GM12878 (cell line): ENCODE data around the gene TNFRSF9. TPM values are rescaled to one million over a fixed set of nuclear protein-coding genes. Genes with fewer than 3 reads are reported as not detected.

Experiments
- ATAC-seq: fragments of 200-7000 bp; cut with Tn5 transposase; 3 replicates; pipeline ENCODE4 v1.9.1; 2020; ENCODE audit warnings: mild to moderate bottlenecking, moderate library complexity
- BruUV-seq: library from RNA; stranded (reverse); fragments of 400-500 nt; replicated peaks from 2 replicates; lab custom pipeline; 2021; lab: Mats Ljungman, UMichigan
- CTCF ChIA-PET: fragments of 300-600 bp; sonication (Branson Sonifier 250); formaldehyde crosslinking; extraction: SDS; loops from one replicate; lab custom pipeline; 2021; ENCODE audit warnings: inconsistent platforms; lab: Yijun Ruan, JAX
- POLR2A ChIA-PET: fragments of 350-600 bp; formaldehyde crosslinking; extraction: SDS; loops from one replicate; lab custom pipeline; 2021; ENCODE audit warnings: inconsistent platforms; lab: Charles Lee
- RAD21 ChIA-PET: fragments of 300-600 bp; sonication (Branson Sonifier 250); formaldehyde crosslinking; loops from one replicate; lab custom pipeline; 2023; ENCODE audit warnings: antibody characterized with exemption; ENCODE audit not compliant: unreplicated experiment; lab: Charles Lee
- SMC1A ChIA-PET: fragments of 300-600 bp; sonication (Branson Sonifier 250); formaldehyde crosslinking; loops from one replicate; lab custom pipeline; 2023; ENCODE audit not compliant: unreplicated experiment, uncharacterized antibody; lab: Charles Lee
- DNase-seq: peaks from one replicate; pipeline ENCODE4 v3.0.0-alpha.2; 2011; ENCODE audit warnings: low read depth, low spot score
- FAIRE-seq: peaks from 3 replicates; lab custom pipeline; 2011; peaks lifted over from hg19 to GRCh38; lab: Jason Lieb, UNC
- H2AFZ ChIP-seq: 2 replicates; pipeline ENCODE4 v1.6.0; 2011; ENCODE audit warnings: low read depth, low read length, control low read depth; ENCODE audit not compliant: control insufficient read depth
- H3K27ac ChIP-seq: 2 replicates; pipeline ENCODE4 v1.5.1; 2011; ENCODE audit warnings: control low read depth; ENCODE audit not compliant: control insufficient read depth, insufficient read depth
- H3K27me3 ChIP-seq, 2 experiments: replicated peaks in 1 of 2; 2 replicates each; pipeline versions ENCODE4 v1.6.0 to v1.6.1; 2011; ENCODE audit warnings: low read length in 1 of 2; ENCODE audit not compliant: control insufficient read depth in 2 of 2, insufficient read depth in 2 of 2
- H3K36me3 ChIP-seq, 2 experiments: 2 replicates each; pipeline ENCODE4 v1.5.1; 2011; ENCODE audit warnings: low read length in 1 of 2; ENCODE audit not compliant: control insufficient read depth in 2 of 2, insufficient read depth in 2 of 2
- H3K4me1 ChIP-seq: 2 replicates; pipeline ENCODE4 v1.6.1; 2011; ENCODE audit warnings: mild to moderate bottlenecking, low read length, moderate library complexity, mixed read lengths; ENCODE audit not compliant: control insufficient read depth, insufficient read depth
- H3K4me2 ChIP-seq: 2 replicates; pipeline ENCODE4 v1.6.0; 2011; ENCODE audit warnings: control low read depth; ENCODE audit not compliant: control insufficient read depth, insufficient read depth
- H3K4me3 ChIP-seq: fragments of 200-600 bp; sonication (generic); 2 replicates; pipeline ENCODE4 v1.5.1; 2016
- H3K79me2 ChIP-seq: 2 replicates; pipeline ENCODE4 v1.6.0; 2011; ENCODE audit warnings: low read length; ENCODE audit not compliant: control insufficient read depth, insufficient read depth
- H3K9ac ChIP-seq: 2 replicates; pipeline ENCODE4 v1.8.0; 2011; ENCODE audit warnings: low read length, control low read depth, mixed read lengths; ENCODE audit not compliant: control insufficient read depth, insufficient read depth
- H3K9me3 ChIP-seq: replicated peaks from 3 replicates; pipeline ENCODE4 v1.5.1; 2011; ENCODE audit warnings: mild to moderate bottlenecking, low read length; ENCODE audit not compliant: control insufficient read depth, insufficient read depth
- H4K20me1 ChIP-seq: 2 replicates; pipeline ENCODE4 v1.6.0; 2011; ENCODE audit not compliant: control insufficient read depth, insufficient read depth
- CBFB ChIP-seq: IDR thresholded peaks from 2 replicates; pipeline ENCODE4 v1.6.1; 2016; ENCODE audit warnings: antibody characterized with exemption, low read depth
- CEBPB ChIP-seq, 2 experiments: fragments of 150-350 bp in 1 of 2; IDR thresholded peaks; 2 replicates each; pipeline ENCODE4 v1.6.1; 2012 to 2014; ENCODE audit warnings: low read depth in 2 of 2, low read length in 2 of 2, borderline replicate concordance in 1 of 2, inconsistent platforms in 1 of 2
- FOS ChIP-seq: IDR thresholded peaks from 3 replicates; pipeline ENCODE4 v1.6.1; 2011; ENCODE audit warnings: borderline replicate concordance; ENCODE audit not compliant: insufficient read length; ENCODE audit errors: extremely low read depth
- KAT2A ChIP-seq: conservative IDR thresholded peaks from 2 replicates; pipeline ENCODE4 v1.6.1; 2011; ENCODE audit warnings: low read depth, low read length; ENCODE audit not compliant: control insufficient read depth
- MAX ChIP-seq: IDR thresholded peaks from 2 replicates; pipeline ENCODE4 v1.6.1; 2012; ENCODE audit warnings: low read depth, low read length, improper control_type of control experiment
- MLLT1 ChIP-seq: fragments of 450-650 bp; IDR thresholded peaks from 2 replicates; pipeline ENCODE4 v1.6.1; 2016; ENCODE audit warnings: mild to moderate bottlenecking
- MYC ChIP-seq: IDR thresholded peaks from 2 replicates; pipeline ENCODE4 v1.6.1; 2011; ENCODE audit warnings: mild to moderate bottlenecking, low read length, moderate library complexity, inconsistent platforms; ENCODE audit not compliant: insufficient read depth, insufficient replicate concordance, insufficient read length, severe bottlenecking
- NR2F1 ChIP-seq: fragments of 450-650 bp; conservative IDR thresholded peaks from 2 replicates; pipeline ENCODE4 v1.6.1; 2017; ENCODE audit warnings: mild to moderate bottlenecking
- PAX5 ChIP-seq: IDR thresholded peaks from 2 replicates; pipeline ENCODE4 v1.6.1; 2011; ENCODE audit warnings: low read depth, low read length, borderline replicate concordance
- PML ChIP-seq: IDR thresholded peaks from 2 replicates; pipeline ENCODE4 v1.6.1; 2012; ENCODE audit warnings: low read length, inconsistent platforms
- RAD21 ChIP-seq: IDR thresholded peaks from 2 replicates; pipeline ENCODE4 v1.6.1; 2011; ENCODE audit warnings: mild to moderate bottlenecking, low read depth, low read length, moderate library complexity; ENCODE audit not compliant: insufficient read depth
- SPI1 ChIP-seq: IDR thresholded peaks from 2 replicates; pipeline ENCODE4 v1.6.1; 2011; ENCODE audit warnings: low read depth, mild to moderate bottlenecking, low read length, moderate library complexity, borderline replicate concordance; ENCODE audit not compliant: insufficient read depth
- WGBS: methylation state at CpG from one replicate; pipeline ENCODE4 v1.1.6; 2016; ENCODE audit warnings: low lambda C conversion rate; ENCODE audit not compliant: insufficient replicate concordance, insufficient coverage; ENCODE audit errors: missing lambda C conversion rate; 5-methylcytosine and 5-hydroxymethylcytosine counted together
- in situ Hi-C: fragments of 300-500 bp; cut with MboI; formaldehyde crosslinking; loops from 9 replicates; pipeline ENCODE4 v1.14.3; 2018; ENCODE audit warnings: mixed read lengths
- intact Hi-C: fragments of 100-400 bp; cut with micrococcal nuclease; formaldehyde crosslinking; loops from one replicate; pipeline ENCODE4 v1.14.2; 2022; ENCODE audit not compliant: unreplicated experiment
- polyA plus RNA-seq, 11 experiments: library from polyadenylated mRNA; depleted of rRNA in 4 of 11; unstranded in 6 of 11; stranded (reverse) in 5 of 11; fragments of >200 nt; fragmentation: Nextera tagmentation in 4 of 11; fragmentation: Illumina TruSeq in 1 of 11; extraction: Ambion mirVana in 4 of 11; extraction: Trizol in 1 of 11; gene quantifications; 1 replicate in 1 of 11; 2 replicates in 10 of 11; pipeline versions ENCODE4 v1.2.1 to v1.2.3, GENCODE V29; 2011 to 2016; ENCODE audit warnings: inconsistent platforms in 2 of 11, missing spikeins in 2 of 11, low read depth in 1 of 11
- total RNA-seq, 4 experiments: library from RNA; depleted of rRNA in 3 of 4; stranded (reverse); fragments of >200 nt in 3 of 4; fragmentation: Illumina TruSeq in 1 of 4; extraction: Trizol in 1 of 4; gene quantifications; 2 replicates each; pipeline versions ENCODE4 v1.2.1 to v1.2.3, GENCODE V29; 2013 to 2021

TNFRSF9 gene
- total and polyA plus RNA-seq, 10 of the 15 experiments (the other 5 are each of a cell fraction or from before 2014, with no cell fraction given) = 2.0 to 25.6 (median 5.8) TPM

DNA sequence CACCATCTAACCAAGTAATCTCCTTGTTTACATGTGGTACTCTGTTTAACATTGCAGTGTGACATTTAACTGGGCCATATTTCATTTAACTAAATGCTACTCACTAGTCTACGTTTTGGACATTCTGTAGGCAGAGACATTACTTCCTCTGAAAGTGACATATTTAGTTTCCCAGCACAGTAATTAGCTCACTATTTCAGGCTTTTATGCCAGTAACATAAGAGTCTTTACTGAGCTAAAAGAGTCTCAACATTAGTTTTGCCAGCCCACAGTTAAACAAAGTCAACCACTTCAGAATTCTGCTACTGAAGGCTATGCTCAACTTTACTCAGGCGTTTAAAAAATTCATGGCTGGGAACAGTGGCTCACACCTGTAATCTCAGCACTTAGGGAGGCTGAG, 2.6 kb upstream of the TNFRSF9 start:
- intact Hi-C loops = no loop called here
- Histone ChIP-seq H3K4me1 (peaks cover 5% of the 10 kb centered on the region; the same call in 1 of the 2 replicates), H3K79me2 (no peaks in the 10 kb centered on the region), H2AFZ (no peak overlapping the region), H3K36me3 (no peaks in the 10 kb centered on the region)
- ChIA-PET RAD21 (interaction anchor here (1.0 to 1.1 kb wide), 2 partner anchors 40 to 1116 kb away, joined by 3 read pairs; no protein-coding TSS in a partner anchor), SMC1A (interaction anchor here (1.0 to 1.4 kb wide), 3 partner anchors 16 to 19 kb away, joined by 3 to 7 read pairs (median 3); partner anchors contain the start of gene PARK7)
- ATAC-seq = no peak
- TF ChIP-seq CEBPB (IDR thresholded peaks at IDR 0.05; ENCODE audit: borderline replicate concordance in 1 of 2, low read depth in 2 of 2, low read length in 2 of 2) (no peak), KAT2A (no peak), PAX5 (no peak), MLLT1 (no peak), FOS (no peak), CBFB (no peak), SPI1 (no peak), RAD21 (no peak), PML (no peak), MYC (no peak), NR2F1 (no peak), MAX (no peak)
- TF ChIP-seq, all 136 proteins: peak for 0
- Histone ChIP-seq H3K27ac (no peak overlapping the region), H3K4me2 (no peak overlapping the region), H4K20me1 (no peaks in the 10 kb centered on the region), H3K9ac (no peak overlapping the region), H3K9me3 (no peaks in the 10 kb centered on the region), H3K4me3 (no peak overlapping the region), H3K27me3 (peaks cover 5 to 8% of the 10 kb centered on the region in 2 experiments; a peak in 3 of 4 replicates)
- in situ Hi-C loops = no loop called here
- FAIRE-seq (no peak), DNase-seq (no peak)
- ChIA-PET CTCF (interaction anchor here (0.7 to 1.6 kb wide), 4 partner anchors 18 to 273 kb away, joined by 3 read pairs; no protein-coding TSS in a partner anchor), POLR2A (interaction anchor here (1.3 kb wide), 1 partner anchor 19 kb away, joined by 4 read pairs; no protein-coding TSS in a partner anchor)
- no TSS peak for BruUV-seq
- 0% methylated on average over 2 of the region's 2 CpGs for WGBS
